ENCODE results near the gene PLXDC2. TPM values are rescaled to one million over a fixed set of nuclear protein-coding genes. Genes with fewer than 3 reads are reported as not detected.

PLXDC2 gene
- total RNA-seq, 1 experiment from 2014 or later: 7.4 TPM

DNA sequence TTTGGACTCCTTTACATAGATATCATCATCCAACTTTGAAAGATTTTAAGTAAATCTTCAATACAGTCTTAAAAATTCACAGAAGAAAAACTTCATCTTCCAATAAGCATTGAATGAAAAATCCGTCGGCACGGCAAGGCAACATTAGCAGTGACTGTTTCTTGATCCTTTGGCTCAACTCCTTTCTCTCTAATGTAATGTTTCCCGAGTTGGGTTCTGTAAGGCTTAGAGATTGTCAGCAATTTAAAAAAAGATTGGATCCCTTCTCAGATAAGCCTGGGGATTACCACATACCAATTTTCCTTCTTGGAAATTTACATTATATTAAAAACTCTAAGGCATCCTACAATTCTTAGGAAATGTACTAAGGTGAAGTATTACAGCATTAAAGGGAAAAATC, 291.8 kb downstream of the PLXDC2 start:
- no peak for DNase-seq (ENCODE audit: low read depth)
- in situ Hi-C loops (cut with HindIII; ENCODE audit: low pct_unique_long_range_greater_than_20kb, low sequenced_read_pairs): no loop called here

DNA sequence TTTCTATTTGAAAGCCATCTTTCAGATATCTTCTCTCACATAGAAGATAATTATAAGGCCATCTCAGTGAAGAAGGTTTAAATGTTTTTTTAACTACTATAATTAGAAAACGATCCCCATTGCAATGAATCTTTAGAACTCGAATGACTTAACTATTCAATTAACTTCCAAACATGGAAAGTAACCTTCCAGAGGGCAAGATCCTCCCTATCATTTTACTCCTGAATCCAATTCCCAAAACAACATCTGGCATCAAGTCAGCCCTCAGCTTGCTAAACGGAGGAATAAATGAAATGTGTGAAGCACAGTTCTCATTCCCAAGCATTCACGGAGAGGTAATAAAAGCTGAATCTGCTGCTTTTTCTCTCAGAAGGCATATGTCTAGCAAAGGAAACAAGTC, 293.4 kb downstream of the PLXDC2 start:
- in situ Hi-C loops (cut with HindIII; ENCODE audit: low pct_unique_long_range_greater_than_20kb, low sequenced_read_pairs): no loop called here
- DNase-seq (ENCODE audit: low read depth): no peak

DNA sequence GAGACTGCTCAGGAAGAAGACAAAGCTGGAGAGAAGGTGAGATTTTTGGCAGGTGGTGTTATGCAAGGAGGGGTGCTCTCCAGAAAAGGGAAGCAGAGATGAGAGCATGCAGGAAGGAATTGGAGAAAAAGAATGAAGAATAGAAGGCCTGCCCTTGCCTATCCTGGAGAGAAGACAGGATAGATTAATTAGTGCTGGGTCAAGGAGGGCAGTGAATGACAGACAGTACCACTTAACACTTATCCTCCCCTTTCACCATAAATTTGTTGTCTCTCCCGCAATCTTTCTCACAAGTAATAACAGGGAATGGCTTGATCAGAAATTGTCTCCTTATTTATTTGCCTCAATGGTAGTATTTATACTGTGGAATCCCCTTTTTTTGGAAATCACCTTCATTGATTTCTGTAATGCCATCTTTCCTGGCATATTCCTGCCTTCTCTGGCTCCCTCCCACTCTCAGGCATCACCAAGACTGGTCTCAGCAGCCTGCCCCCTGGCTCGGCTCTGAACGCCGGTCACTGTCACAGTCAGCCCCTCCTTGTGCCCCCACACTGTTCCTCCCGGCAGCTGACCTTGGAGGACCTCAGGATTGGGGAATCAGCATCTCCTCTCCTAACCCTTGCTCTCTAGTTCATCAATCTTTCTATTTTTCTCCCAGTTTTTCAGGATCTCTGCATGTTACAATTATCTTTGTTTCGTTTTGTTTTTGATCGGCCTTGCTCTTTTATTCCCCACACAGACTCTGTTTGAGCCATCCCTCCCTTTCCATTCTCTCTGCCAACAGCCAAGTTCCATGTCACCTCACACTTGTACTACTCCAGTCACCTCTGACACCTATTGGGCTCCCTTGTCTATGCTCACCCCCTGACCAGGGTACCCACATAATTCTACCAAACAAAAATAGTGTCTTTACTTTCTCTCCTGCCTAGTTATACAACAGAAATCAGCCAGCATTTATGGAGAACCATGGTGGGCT, 294.2 kb downstream of the PLXDC2 start:
- DNase-seq (ENCODE audit: low read depth): no peak
- in situ Hi-C loops (cut with HindIII; ENCODE audit: low pct_unique_long_range_greater_than_20kb, low sequenced_read_pairs): no loop called here

DNA sequence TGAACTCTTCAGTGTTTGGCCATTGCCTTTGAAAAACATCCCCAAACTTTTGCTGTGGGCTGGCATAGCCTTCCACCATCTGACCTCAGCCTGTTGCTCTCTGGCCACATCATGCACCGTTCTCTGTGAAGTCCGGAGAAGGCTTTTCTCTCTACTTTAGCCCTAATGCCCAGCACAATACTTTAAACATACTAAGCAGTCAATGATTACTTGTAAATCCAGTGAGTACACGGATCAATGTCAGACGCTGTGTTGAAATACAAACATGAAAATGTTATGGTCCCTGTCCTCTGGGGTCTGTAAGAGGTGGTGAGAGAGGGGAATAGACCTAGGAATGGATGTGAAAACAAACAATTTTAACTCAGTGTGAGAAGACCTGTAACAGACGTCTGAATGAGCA, 297.9 kb downstream of the PLXDC2 start:
- in situ Hi-C loops (cut with HindIII; ENCODE audit: low pct_unique_long_range_greater_than_20kb, low sequenced_read_pairs): no loop called here
- DNase-seq (ENCODE audit: low read depth): no peak

DNA sequence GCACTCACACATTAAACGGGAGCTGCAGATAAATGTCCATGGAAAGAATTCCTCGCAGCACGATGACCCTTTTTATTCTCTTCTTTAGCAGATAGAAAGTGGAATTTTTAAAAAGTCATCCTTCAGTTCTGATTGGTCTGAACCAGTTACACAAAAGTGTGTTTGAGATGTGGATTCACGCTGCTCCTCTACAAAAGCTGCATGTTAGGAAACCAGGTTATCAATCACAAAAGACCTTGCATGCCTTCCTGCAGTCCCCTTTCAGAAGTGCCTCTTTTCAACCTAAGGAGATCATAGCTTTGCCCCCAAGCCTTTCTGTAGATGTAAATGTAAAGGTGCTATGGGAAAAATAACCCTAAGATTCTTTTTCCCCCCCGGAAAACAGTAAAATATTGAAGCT, 299.7 kb downstream of the PLXDC2 start:
- in situ Hi-C loops (cut with HindIII; ENCODE audit: low pct_unique_long_range_greater_than_20kb, low sequenced_read_pairs): no loop called here
- DNase-seq (ENCODE audit: low read depth): no peak

DNA sequence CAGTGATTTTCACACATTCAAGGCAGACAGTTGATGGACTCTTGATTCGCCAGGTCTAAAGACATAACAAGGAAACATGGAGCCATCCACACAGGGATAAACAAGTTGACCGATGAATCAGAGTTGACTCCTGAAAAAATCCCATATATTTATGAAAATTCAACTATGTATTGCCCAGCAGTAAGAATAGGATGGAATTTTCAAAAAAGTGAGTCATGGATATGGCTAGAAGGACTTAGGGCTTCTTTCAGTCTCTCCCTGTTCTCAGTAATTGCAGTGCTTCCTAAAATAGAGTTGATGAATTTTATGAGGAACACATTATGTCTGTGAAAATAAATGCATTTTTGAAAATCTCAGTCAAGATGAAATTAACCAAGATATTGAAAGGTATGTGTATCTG, 301.2 kb downstream of the PLXDC2 start:
- in situ Hi-C loops (cut with HindIII; ENCODE audit: low pct_unique_long_range_greater_than_20kb, low sequenced_read_pairs): no loop called here
- DNase-seq (ENCODE audit: low read depth): no peak

DNA sequence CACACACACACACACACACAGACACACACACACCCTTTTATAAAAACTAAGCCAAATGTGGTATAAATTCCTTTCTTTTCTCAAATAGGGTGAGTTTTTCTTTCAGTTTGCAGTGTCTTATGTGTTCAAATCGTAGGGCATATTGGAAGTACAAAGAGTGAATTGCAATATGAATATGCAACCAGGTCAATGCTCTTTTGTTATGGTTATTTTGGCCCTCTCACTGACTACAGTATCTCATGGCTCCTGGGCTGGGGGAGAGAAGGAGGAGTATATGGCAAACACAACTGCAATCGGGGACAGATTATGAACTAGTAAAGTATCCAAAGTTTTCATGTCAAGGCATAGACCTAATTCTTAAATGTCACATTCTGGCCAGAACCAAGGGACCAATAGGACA, 301.9 kb downstream of the PLXDC2 start:
- DNase-seq (ENCODE audit: low read depth): no peak
- in situ Hi-C loops (cut with HindIII; ENCODE audit: low pct_unique_long_range_greater_than_20kb, low sequenced_read_pairs): no loop called here

DNA sequence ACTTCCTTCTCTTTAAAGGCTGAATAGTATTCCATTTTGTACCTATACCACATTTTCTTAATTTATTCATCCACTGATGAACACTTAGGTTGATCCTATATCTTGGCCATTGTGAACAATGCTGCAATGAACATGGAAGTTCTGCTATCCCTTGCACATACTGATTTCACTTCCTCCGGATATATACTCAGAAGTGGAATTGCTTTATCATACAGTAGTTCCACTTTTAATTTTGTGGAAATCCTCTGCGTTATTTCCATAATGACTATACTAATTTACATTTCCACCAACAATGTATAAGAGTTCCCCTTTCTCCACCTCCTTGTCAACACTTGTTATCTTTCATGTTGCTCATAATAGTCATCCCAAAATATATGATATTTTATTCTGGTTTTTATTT, 312.6 kb downstream of the PLXDC2 start:
- no peak for DNase-seq (ENCODE audit: low read depth)
- in situ Hi-C loops (cut with HindIII; ENCODE audit: low pct_unique_long_range_greater_than_20kb, low sequenced_read_pairs): no loop called here

DNA sequence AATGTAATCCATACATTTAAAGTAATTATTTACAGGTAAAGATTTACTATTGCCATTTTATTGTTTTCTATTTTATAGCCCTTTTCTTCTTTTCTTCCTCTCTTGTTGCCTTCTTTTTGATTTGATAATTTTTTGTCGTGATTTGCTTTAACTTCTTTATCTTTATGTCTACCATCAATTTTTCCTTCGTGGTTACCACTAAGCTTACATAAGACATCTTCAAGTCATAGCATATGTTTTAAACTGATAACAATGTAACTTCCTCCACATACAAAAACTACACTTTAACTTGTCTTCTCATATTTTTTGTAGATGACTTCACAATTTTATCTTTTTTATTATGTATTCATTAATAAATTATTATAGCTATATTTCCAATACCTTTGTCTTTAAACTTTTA, 316.6 kb downstream of the PLXDC2 start:
- DNase-seq (ENCODE audit: low read depth): no peak
- in situ Hi-C loops (cut with HindIII; ENCODE audit: low pct_unique_long_range_greater_than_20kb, low sequenced_read_pairs): no loop called here

DNA sequence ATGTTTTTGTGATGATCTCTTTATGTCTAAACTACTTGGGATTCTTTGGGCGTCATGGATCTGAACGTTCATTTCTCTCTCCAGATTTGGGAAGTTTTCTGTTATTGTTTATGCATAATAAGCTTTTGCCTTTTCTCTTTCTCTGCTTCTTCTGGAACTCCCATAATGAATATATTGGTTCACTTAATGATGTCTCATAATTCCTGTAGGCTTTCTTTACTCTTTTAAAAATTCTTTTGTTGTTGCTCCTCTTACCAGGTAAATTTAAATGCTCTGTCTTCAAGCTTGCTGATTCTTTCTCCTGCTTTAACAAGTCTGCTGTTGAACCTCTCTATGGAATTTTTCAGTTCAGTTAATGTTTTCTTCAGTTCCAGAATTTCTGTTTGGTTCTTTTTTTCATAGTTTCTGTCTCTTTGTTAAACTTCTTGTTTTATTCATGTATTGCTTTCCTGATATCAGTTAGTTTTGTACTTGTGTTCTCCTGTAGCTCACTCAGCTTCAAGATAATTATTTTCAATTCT, 317.5 kb downstream of the PLXDC2 start:
- in situ Hi-C loops (cut with HindIII; ENCODE audit: low pct_unique_long_range_greater_than_20kb, low sequenced_read_pairs): no loop called here

DNA sequence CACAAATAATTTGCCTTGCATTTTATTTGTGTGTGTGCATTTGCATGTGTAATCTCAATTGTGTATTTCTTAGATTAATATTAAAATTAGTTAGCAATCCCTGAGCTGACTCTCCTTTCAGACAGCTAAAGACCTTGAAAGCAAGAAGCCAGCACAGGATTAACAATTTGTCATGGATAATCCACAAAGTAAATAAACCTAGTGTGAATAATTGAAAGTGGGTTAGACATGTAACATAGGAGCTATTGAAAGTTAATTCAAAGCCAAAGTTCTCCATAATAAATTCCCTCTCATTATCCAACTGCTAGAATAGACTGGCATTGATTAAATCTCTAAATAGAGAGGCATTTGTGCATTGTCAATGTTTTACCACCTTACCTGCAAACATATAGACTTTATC, 326.1 kb downstream of the PLXDC2 start:
- DNase-seq (ENCODE audit: low read depth): no peak

More for the DNA sequence above, 317.5 kb downstream of the PLXDC2 start:
- no peak for DNase-seq (ENCODE audit: low read depth)

DNA sequence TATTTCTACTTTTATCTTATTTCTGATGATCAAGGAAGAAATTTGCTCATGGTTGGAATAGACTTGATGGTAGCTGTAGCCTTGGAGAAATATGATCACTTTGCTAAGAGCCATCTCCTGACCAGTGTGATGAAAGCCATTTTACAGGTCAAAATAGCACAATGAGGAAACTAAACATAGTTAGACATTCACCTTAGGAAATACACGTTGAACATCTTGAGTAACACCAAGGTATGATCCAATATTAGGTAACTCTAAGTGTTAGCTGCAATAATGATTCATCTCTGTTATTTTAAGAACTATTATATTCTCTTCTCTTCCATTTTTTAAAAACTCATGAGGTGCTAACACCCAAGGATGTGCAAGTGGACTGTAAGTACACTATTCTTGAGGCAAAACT, 328.0 kb downstream of the PLXDC2 start:
- in situ Hi-C loops (cut with HindIII; ENCODE audit: low pct_unique_long_range_greater_than_20kb, low sequenced_read_pairs): no loop called here

More for the DNA sequence above, 326.1 kb downstream of the PLXDC2 start:
- in situ Hi-C loops (cut with HindIII; ENCODE audit: low pct_unique_long_range_greater_than_20kb, low sequenced_read_pairs): no loop called here

DNA sequence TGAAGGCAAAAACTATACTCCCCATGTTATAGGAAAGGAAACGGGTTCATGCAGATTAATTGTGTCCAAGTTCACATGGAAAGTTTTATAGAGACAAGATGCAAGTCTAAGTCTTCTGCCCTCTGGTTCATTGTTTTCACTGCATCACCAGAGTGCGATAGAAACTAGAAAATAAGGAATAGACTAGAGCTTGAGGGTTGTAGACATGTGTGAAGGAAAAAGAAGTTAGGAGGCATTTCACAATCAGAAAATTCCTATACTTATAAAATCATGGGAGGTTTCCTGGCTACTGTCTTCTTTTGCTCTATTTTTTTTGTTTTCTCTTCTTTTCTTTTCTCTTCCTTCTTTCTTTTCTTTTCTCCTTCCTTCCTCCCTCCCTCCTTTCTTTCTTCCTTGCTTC, 329.8 kb downstream of the PLXDC2 start:
- in situ Hi-C loops (cut with HindIII; ENCODE audit: low pct_unique_long_range_greater_than_20kb, low sequenced_read_pairs): no loop called here
- no peak for DNase-seq (ENCODE audit: low read depth)

More for the DNA sequence above, 328.0 kb downstream of the PLXDC2 start:
- no peak for DNase-seq (ENCODE audit: low read depth)

DNA sequence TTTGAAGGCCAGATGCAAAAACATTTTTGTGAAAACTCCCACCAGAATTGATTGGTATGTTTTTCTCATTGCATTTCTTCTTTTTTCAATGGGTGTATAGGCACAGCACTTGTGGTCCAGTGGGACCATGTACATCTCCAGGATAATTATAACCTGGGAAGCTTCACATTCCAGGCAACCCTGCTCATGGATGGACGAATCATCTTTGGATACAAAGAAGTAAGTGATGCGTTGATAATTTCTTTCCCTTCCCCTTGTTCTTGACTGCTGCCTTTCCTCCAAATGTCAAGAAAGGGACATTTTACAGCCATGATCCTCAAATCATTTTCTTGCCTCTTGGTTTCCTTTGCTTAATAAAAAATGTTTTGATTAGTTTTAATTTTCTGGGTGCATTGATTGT, 331.5 kb downstream of the PLXDC2 start:
- peak; percentile 8 for DNase-seq (ENCODE audit: low read depth)
- in situ Hi-C loops (cut with HindIII; ENCODE audit: low pct_unique_long_range_greater_than_20kb, low sequenced_read_pairs): no loop called here

DNA sequence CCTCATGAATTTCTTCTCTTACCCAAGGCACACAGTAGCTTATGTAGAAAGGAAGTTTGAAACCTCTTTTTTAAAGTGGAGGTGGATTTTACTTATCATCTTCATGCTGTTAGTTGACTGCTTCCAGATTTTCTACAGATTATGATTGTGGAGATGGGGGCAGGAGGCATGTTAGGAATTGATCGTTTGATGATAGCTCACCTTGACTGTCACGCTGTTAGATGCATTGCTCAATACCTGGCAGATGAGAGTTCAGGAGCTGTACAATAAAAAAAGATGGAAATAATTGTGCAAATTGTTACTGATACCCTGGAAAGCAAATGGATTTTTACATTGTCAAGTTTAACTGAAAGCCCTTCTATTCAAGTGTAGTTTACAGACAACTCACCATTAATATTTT, 340.3 kb downstream of the PLXDC2 start:
- in situ Hi-C loops (cut with HindIII; ENCODE audit: low pct_unique_long_range_greater_than_20kb, low sequenced_read_pairs): no loop called here
- DNase-seq (ENCODE audit: low read depth): no peak

DNA sequence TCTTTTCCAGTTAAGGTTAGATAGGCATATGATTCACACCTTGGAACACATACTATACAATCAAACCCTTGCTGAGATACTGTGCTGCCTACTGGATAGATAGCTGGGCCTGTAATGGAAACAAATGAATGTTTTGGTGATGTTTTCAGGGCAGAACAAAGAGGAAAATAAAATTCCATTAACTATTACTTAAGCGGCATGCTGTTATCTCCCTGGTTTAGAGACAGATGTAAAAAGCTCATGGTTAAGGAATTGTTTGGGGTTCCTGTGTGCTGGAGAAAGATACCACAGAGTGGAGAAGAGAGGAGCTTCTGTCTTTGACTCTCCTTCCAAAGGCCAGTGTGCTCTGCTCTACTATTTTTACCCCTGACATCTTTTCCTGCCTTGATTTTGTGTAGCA, 341.1 kb downstream of the PLXDC2 start:
- in situ Hi-C loops (cut with HindIII; ENCODE audit: low pct_unique_long_range_greater_than_20kb, low sequenced_read_pairs): no loop called here
- DNase-seq (ENCODE audit: low read depth): no peak

DNA sequence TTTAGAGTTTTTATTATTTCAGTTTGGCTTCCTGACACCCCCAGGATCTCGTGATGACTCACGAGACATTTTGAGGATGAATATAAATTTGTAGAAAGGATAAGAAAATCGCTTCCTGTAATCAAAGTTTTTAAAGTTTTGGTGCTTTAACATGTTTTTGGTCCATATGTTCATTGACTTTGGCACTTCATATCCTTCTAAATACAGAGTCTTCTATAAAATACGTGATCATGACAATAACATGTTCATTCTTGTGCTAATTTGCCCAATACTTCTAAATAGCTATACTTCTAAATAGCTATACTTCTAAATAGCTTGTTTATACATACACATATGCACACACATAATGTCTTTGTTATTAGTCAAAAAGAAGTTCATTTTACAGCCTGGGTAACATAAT, 341.9 kb downstream of the PLXDC2 start:
- in situ Hi-C loops (cut with HindIII; ENCODE audit: low pct_unique_long_range_greater_than_20kb, low sequenced_read_pairs): no loop called here
- DNase-seq (ENCODE audit: low read depth): no peak

DNA sequence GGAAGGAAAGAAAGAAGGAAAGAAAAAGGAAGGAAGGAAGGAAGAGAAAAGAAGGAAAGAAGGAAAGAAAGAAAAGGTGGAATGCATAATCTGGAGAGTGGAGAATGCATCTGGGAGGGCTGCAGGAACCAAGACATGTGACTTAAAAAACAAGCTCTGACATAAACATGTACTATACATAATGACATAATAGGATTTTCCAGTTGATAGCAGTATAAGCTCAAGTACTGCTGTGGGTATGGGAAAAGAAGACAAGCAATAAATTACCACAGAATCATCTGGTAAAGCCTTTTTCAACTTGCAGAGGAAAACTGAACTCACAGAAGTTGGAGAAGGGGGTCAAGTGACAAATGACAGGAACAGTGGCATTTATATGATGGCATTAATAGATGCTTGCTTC, 345.9 kb downstream of the PLXDC2 start:
- in situ Hi-C loops (cut with HindIII; ENCODE audit: low pct_unique_long_range_greater_than_20kb, low sequenced_read_pairs): no loop called here
- DNase-seq (ENCODE audit: low read depth): no peak

DNA sequence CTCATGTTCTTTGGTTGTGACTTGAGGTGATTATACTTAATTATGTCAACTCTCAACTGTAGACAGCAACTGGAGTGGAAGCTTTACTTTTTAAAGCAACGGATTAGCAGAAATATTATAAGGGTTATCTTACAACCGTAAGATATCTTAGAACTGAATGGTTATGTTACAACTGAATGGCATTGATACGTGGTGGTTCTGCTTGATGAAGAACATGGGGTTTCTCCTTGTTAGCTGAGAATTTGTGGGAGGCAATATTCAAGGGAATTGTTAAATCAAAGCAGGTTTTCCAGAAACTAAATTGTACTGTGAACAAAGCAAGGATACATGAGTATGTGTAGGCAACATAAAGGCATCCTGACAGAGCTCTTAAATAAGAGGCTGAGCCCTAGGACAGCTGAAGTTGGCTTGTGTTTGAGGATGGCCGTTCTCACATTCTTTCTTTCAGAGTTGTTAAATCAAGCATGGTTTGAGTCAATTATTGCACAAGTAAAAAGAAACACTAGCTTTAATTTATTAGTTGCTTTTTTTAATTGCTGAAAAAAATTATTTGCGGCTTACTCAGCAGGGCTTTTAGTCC, 350.0 kb downstream of the PLXDC2 start:
- DNase-seq (ENCODE audit: low read depth): no peak

More for the DNA sequence above, 350.0 kb downstream of the PLXDC2 start:
- in situ Hi-C loops (cut with HindIII; ENCODE audit: low pct_unique_long_range_greater_than_20kb, low sequenced_read_pairs): no loop called here
